ENCODE data around the gene CKAP2L.

- no peak for TF ChIP-seq YY1 (IDR thresholded peaks at IDR 0.05)
- no peak for TF ChIP-seq FOXA1 (IDR thresholded peaks at IDR 0.05)
- TF ChIP-seq CTCF (IDR thresholded peaks at IDR 0.05; ENCODE audit: low read depth, low read length, missing input control), result no peak
- TF ChIP-seq HNF4G (IDR thresholded peaks at IDR 0.05), result no peak
- no peak for TF ChIP-seq RXRA (IDR thresholded peaks at IDR 0.05)
- TF ChIP-seq TAF1 (conservative IDR thresholded peaks at IDR 0.05), result no peak
- no peak for TF ChIP-seq SP1 (IDR thresholded peaks at IDR 0.05)
- no peak for TF ChIP-seq REST (IDR thresholded peaks at IDR 0.05)
- no peak for TF ChIP-seq MAX (IDR thresholded peaks at IDR 0.05)
- no peak for TF ChIP-seq JUND (IDR thresholded peaks at IDR 0.05)
Measured at GRCh38 chr2:112773556-112773955, 9.1 kb upstream of the CKAP2L start.

All from liver (tissue), 3 donors.